Measurements from ENCODE around the gene KCNQ1.

Gene KCNQ1

DNA sequence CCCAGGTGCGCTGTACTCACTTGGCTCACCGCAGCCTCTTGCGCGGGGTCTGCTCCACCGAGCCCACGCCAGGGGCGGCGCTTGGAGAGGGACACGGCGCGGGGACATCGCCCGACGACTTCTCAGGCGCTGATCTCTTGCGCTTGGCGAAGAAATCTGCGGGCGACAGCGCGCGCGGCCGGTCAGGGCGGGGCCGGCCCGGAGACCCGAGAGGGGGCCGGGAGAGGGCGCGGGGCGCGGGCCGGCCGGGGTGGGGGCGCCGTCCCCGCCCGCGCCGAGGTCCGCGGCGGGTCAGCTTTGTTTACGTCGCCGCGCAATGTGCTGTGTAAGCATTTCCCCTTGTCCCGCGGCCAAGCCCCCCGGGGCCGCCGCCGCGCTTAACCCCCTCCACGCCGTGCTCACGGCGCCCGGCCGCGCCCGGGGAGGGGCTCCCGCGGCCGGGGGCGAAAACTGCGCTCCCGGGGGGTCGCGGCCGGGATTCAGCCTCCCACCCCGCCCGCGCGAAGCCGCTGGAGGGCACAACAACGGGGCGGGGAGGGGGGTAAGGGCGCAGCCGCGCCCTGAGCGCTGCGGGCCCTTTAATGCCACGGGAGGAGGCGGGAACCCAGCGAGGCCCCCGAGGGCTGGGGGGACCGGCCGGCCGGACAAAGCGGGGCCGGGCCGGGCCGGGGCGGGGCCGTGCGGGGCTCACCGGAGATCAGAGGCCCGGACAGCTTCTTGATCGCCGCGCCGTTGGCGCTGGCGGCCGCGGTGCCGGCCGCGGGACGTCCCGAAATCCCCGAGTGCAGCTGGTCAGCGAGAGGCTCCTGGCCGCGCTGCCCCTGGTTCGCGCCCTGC lies 439.4 kb downstream of the KCNQ1 start:
- Histone ChIP-seq H3K4me2 (ENCODE audit: insufficient read depth, low read length) (no peak overlapping the region), H4K20me1 (ENCODE audit: insufficient read depth, low read length) (no peaks in the 10 kb centered on the region), H3K9ac (ENCODE audit: low read depth, low read length) (no peak overlapping the region), H3K27me3 (ENCODE audit: insufficient read depth, low read length, poor library complexity) (no peaks in the 10 kb centered on the region), H3K36me3 (ENCODE audit: insufficient read depth, low read length) (no peaks in the 10 kb centered on the region), H3K27ac (ENCODE audit: low read length) (no peak overlapping the region), H3K79me2 (ENCODE audit: insufficient read depth, low read length) (no peaks in the 10 kb centered on the region), H3K4me3 (ENCODE audit: low read depth in 1 of 2, low read length in 2 of 2) (no peak overlapping the region), H3K9me3 (ENCODE audit: insufficient read depth, low read length, severe bottlenecking) (no peaks in the 10 kb centered on the region), H3K4me1 (ENCODE audit: insufficient read depth, low read length) (no peaks in the 10 kb centered on the region), H2AFZ (ENCODE audit: low read depth, low read length) (no peak overlapping the region)
- DNase-seq (no peak), ATAC-seq (ENCODE audit: insufficient read depth, low read depth) (no peak)
- no peak for TF ChIP-seq EZH2 (IDR thresholded peaks at IDR 0.05; ENCODE audit: borderline replicate concordance, low read depth, low read length, severe bottlenecking)
- TF ChIP-seq, protein P1, sequence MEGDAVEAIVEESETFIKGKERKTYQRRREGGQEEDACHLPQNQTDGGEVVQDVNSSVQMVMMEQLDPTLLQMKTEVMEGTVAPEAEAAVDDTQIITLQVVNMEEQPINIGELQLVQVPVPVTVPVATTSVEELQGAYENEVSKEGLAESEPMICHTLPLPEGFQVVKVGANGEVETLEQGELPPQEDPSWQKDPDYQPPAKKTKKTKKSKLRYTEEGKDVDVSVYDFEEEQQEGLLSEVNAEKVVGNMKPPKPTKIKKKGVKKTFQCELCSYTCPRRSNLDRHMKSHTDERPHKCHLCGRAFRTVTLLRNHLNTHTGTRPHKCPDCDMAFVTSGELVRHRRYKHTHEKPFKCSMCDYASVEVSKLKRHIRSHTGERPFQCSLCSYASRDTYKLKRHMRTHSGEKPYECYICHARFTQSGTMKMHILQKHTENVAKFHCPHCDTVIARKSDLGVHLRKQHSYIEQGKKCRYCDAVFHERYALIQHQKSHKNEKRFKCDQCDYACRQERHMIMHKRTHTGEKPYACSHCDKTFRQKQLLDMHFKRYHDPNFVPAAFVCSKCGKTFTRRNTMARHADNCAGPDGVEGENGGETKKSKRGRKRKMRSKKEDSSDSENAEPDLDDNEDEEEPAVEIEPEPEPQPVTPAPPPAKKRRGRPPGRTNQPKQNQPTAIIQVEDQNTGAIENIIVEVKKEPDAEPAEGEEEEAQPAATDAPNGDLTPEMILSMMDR (IDR thresholded peaks at IDR 0.05; ENCODE audit: borderline replicate concordance, extremely low read depth, low read length, poor library complexity, severe bottlenecking), result no peak

DNA sequence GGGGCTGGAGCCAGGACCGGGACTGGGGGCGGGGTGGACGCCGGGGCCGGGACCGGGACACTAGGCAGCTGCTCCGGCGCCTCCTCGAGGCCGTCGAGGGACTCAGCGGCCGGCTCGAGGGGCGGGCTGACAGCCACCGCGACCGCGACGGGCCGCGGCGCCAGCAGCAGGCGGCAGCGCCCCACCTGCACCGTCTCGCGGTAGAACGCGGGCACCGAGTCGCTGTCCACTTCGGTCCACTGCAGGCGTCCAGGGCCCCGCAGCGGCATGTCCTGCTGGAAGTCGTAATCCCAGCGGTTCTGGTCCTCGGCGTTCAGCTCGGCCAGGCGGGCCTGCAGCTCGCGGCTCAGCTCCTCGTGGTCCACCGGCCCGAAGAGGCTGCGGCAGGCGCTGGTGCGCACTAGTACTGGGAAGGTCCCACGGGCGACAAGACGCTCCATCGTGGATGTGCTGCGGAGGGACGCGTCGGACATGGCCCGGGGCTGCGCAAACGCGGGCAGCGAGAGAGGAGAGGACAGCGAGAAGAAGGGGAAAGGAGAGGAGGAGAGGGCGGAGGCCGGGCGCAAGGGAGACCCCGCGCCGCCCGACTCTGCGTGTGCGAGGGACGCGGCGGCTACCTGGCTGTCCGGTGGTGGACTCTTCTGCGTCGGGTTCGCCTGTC lies 440.3 kb downstream of the KCNQ1 start:
- DNase-seq, result no peak
- Histone ChIP-seq H3K4me1 (ENCODE audit: insufficient read depth, low read length) (no peaks in the 10 kb centered on the region), H3K27ac (ENCODE audit: low read length) (no peak overlapping the region), H3K4me3 (ENCODE audit: low read depth in 1 of 2, low read length in 2 of 2) (no peak overlapping the region), H3K36me3 (ENCODE audit: insufficient read depth, low read length) (no peaks in the 10 kb centered on the region), H3K9ac (ENCODE audit: low read depth, low read length) (no peak overlapping the region), H3K9me3 (ENCODE audit: insufficient read depth, low read length, severe bottlenecking) (no peaks in the 10 kb centered on the region), H2AFZ (ENCODE audit: low read depth, low read length) (no peak overlapping the region), H3K27me3 (ENCODE audit: insufficient read depth, low read length, poor library complexity) (no peaks in the 10 kb centered on the region), H4K20me1 (ENCODE audit: insufficient read depth, low read length) (no peaks in the 10 kb centered on the region), H3K79me2 (ENCODE audit: insufficient read depth, low read length) (no peaks in the 10 kb centered on the region), H3K4me2 (ENCODE audit: insufficient read depth, low read length) (no peak overlapping the region)
- ATAC-seq (ENCODE audit: insufficient read depth, low read depth), result no peak
- no peak for TF ChIP-seq EZH2 (IDR thresholded peaks at IDR 0.05; ENCODE audit: borderline replicate concordance, low read depth, low read length, severe bottlenecking)
- TF ChIP-seq, protein P1 (IDR thresholded peaks at IDR 0.05; ENCODE audit: borderline replicate concordance, extremely low read depth, low read length, poor library complexity, severe bottlenecking), result no peak

DNA sequence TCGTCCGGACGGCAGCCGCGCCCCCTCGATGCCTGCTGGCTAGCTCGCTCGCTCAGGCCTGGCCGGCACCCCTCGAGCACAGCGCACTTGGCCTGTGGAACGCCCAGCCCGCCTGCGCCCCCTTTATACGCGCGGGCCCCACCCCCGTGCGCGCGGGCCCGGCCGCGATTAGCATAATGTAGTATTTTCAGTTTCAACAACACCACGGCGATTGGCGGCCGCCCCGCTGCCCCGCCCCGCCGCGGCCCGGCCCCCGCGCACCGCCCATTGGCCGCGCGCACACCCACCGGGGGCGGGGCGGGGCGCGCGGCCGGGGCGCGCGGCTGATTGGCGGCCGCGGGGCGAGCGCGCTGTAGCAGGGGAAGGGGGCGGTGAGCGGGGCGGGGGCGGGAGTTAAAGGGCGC lies 440.9 kb downstream of the KCNQ1 start, which contains the start of gene CDKN1C:
Gene CDKN1C, minus strand, starts transcription at position 98 of the 404 bp plus-strand sequence. CDS start 319 bp downstream, outside the sequence.
- DNase-seq, result no peak
- no peak within 1 kb of the TSS for H2AFZ ChIP-seq (ENCODE audit: low read depth, low read length)
- ATAC-seq (ENCODE audit: insufficient read depth, low read depth), result no peak
- H3K4me3 ChIP-seq (ENCODE audit: low read depth in 1 of 2, low read length in 2 of 2), result no peak within 1 kb of the TSS
- H3K27ac ChIP-seq (ENCODE audit: low read length), result no peak within 1 kb of the TSS
- no peaks in the 10 kb centered on the region for H3K27me3 ChIP-seq (ENCODE audit: insufficient read depth, low read length, poor library complexity)
- H3K4me1 ChIP-seq (ENCODE audit: insufficient read depth, low read length), result 0 out of 2 replicates have a peak, but pooled peaks cover under 1% of the 10 kb centered on the region
- H3K9me3 ChIP-seq (ENCODE audit: insufficient read depth, low read length, severe bottlenecking), result no peaks in the 10 kb centered on the region
- TF ChIP-seq, protein P1 (IDR thresholded peaks at IDR 0.05; ENCODE audit: borderline replicate concordance, extremely low read depth, low read length, poor library complexity, severe bottlenecking), result no peak
- TF ChIP-seq EZH2 (IDR thresholded peaks at IDR 0.05; ENCODE audit: borderline replicate concordance, low read depth, low read length, severe bottlenecking), result no peak
- no peaks in the 10 kb centered on the region for H4K20me1 ChIP-seq (ENCODE audit: insufficient read depth, low read length)
- no peak within 1 kb of the TSS for H3K9ac ChIP-seq (ENCODE audit: low read depth, low read length)
- no peak within 1 kb of the TSS for H3K4me2 ChIP-seq (ENCODE audit: insufficient read depth, low read length)
- H3K36me3 ChIP-seq (ENCODE audit: insufficient read depth, low read length), result no peaks in the 10 kb centered on the region
- no peaks in the 10 kb centered on the region for H3K79me2 ChIP-seq (ENCODE audit: insufficient read depth, low read length)
